Measurements from ENCODE around the gene ZIC3.
A peak's percentile ranks its signal among the peaks of the same experiment; 100 is the strongest.

ZIC3 gene

GRCh38 chrX:137565921-137566745 is at the start of gene ZIC3:
Gene ZIC3 (plus strand): TSS chrX:137566127. CDS start chrX:137566692, 565 bp downstream.
- H3K4me3 ChIP-seq (ENCODE audit: low read depth, low read length): peak within 1 kb of the TSS; percentile 66
- in situ Hi-C loops (cut with HindIII; ENCODE audit: low sequenced_read_pairs): no loop called here
- peak; percentile 57 for DNase-seq (ENCODE audit: low read depth)
- no peak for TF ChIP-seq CTCF (IDR thresholded peaks at IDR 0.05; ENCODE audit: low read depth, low read length, missing control alignments)

- in situ Hi-C loops (cut with HindIII; ENCODE audit: low sequenced_read_pairs): no loop called here
- no peak overlapping the region for H3K4me3 ChIP-seq (ENCODE audit: low read depth, low read length)
- DNase-seq (ENCODE audit: low read depth): no peak
- TF ChIP-seq CTCF (IDR thresholded peaks at IDR 0.05; ENCODE audit: low read depth, low read length, missing control alignments): no peak
Observed at GRCh38 chrX:137519459-137519858, 46.5 kb upstream of the ZIC3 start.

- no peak for TF ChIP-seq CTCF (IDR thresholded peaks at IDR 0.05; ENCODE audit: low read depth, low read length, missing control alignments)
- DNase-seq (ENCODE audit: low read depth): no peak
- in situ Hi-C loops (cut with HindIII; ENCODE audit: low sequenced_read_pairs): no loop called here
- no peak overlapping the region for H3K4me3 ChIP-seq (ENCODE audit: low read depth, low read length)
Observed at GRCh38 chrX:137545711-137546651, 19.9 kb upstream of the ZIC3 start.

GRCh38 chrX:137547291-137547690 is 18.6 kb upstream of the ZIC3 start:
- DNase-seq (ENCODE audit: low read depth): no peak
- in situ Hi-C loops (cut with HindIII; ENCODE audit: low sequenced_read_pairs): no loop called here
- no peak for TF ChIP-seq CTCF (IDR thresholded peaks at IDR 0.05; ENCODE audit: low read depth, low read length, missing control alignments)

GRCh38 chrX:137548261-137548660 is 17.7 kb upstream of the ZIC3 start:
- H3K4me3 ChIP-seq (ENCODE audit: low read depth, low read length): no peak overlapping the region
- in situ Hi-C loops (cut with HindIII; ENCODE audit: low sequenced_read_pairs): no loop called here
- no peak for TF ChIP-seq CTCF (IDR thresholded peaks at IDR 0.05; ENCODE audit: low read depth, low read length, missing control alignments)
- no peak for DNase-seq (ENCODE audit: low read depth)

More at GRCh38 chrX:137547291-137547690, 18.6 kb upstream of the ZIC3 start:
- H3K4me3 ChIP-seq (ENCODE audit: low read depth, low read length): no peak overlapping the region

- in situ Hi-C loops (cut with HindIII; ENCODE audit: low sequenced_read_pairs): no loop called here
- DNase-seq (ENCODE audit: low read depth): no peak
Observed at GRCh38 chrX:137549073-137549472, 16.9 kb upstream of the ZIC3 start.

More at GRCh38 chrX:137549073-137549472, 16.9 kb upstream of the ZIC3 start:
- TF ChIP-seq CTCF (IDR thresholded peaks at IDR 0.05; ENCODE audit: low read depth, low read length, missing control alignments): no peak
- H3K4me3 ChIP-seq (ENCODE audit: low read depth, low read length): no peak overlapping the region
